GM12865 (cell line): ENCODE measurements around the gene AEBP2.

Experiments
- DNase-seq: peaks from one replicate; pipeline ENCODE4 v3.0.0; 2010; ENCODE audit warnings: low read depth
- H3K4me3 ChIP-seq: 2 replicates; pipeline ENCODE4 v1.5.1; 2011; ENCODE audit warnings: mild to moderate bottlenecking, low read depth, low read length, control low read depth
- TF ChIP-seq, protein P1 (sequence below): IDR thresholded peaks from 2 replicates; pipeline ENCODE4 v1.5.1; 2011; ENCODE audit warnings: low read length, control low read depth, low read depth, inconsistent platforms; ENCODE audit not compliant: insufficient read depth; ENCODE audit errors: missing control alignments

AEBP2 gene

DNA sequence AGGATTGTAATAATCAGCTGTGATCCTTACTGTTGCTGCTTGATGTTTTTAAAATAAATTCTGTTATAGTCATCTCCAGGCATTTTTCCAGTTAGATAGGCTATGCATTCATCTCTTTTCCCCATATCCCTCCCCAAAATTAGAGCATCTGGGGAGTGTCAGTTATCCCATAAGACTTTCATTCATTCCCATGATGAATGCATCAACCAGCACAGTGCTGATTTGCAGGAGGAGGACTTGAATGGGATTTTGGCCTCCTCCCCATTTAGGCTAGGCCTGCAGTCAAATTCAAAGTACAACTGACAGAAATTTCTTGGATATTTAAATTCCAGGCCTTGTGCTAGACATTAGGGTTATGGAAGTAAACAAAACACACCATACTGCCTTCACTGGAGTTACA lies 99.8 kb downstream of the AEBP2 start:
- H3K4me3 ChIP-seq = no peak overlapping the region
- TF ChIP-seq, protein P1, sequence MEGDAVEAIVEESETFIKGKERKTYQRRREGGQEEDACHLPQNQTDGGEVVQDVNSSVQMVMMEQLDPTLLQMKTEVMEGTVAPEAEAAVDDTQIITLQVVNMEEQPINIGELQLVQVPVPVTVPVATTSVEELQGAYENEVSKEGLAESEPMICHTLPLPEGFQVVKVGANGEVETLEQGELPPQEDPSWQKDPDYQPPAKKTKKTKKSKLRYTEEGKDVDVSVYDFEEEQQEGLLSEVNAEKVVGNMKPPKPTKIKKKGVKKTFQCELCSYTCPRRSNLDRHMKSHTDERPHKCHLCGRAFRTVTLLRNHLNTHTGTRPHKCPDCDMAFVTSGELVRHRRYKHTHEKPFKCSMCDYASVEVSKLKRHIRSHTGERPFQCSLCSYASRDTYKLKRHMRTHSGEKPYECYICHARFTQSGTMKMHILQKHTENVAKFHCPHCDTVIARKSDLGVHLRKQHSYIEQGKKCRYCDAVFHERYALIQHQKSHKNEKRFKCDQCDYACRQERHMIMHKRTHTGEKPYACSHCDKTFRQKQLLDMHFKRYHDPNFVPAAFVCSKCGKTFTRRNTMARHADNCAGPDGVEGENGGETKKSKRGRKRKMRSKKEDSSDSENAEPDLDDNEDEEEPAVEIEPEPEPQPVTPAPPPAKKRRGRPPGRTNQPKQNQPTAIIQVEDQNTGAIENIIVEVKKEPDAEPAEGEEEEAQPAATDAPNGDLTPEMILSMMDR = no peak
- no peak for DNase-seq

DNA sequence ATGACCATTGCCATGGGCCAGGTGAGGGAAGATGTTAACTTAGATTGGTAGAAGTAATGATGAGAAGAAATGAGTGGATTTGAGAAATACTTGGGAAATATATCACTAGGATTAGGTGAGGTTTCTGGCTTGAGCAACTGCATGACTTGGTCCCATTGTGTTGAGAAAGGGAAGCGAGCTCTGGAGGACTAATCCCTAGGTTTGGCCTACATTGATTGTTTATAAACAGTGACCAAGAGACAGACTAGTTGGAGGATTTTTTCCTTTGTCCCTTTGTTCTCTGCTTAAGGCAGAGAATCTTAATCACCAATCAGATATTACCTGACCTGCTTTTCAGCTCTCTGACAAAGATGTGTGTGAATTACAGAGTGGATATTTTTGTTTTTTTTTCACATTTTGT lies 100.5 kb downstream of the AEBP2 start:
- H3K4me3 ChIP-seq = no peak overlapping the region
- DNase-seq = no peak
- TF ChIP-seq, protein P1 = no peak

- DNase-seq = no peak
- no peak overlapping the region for H3K4me3 ChIP-seq
- TF ChIP-seq, protein P1 = no peak
Observed at GRCh38 chr12:19542606-19543005, 103.3 kb downstream of the AEBP2 start.

GRCh38 chr12:19544353-19544752 lies 105.1 kb downstream of the AEBP2 start:
- TF ChIP-seq, protein P1 = no peak
- no peak for DNase-seq

DNA sequence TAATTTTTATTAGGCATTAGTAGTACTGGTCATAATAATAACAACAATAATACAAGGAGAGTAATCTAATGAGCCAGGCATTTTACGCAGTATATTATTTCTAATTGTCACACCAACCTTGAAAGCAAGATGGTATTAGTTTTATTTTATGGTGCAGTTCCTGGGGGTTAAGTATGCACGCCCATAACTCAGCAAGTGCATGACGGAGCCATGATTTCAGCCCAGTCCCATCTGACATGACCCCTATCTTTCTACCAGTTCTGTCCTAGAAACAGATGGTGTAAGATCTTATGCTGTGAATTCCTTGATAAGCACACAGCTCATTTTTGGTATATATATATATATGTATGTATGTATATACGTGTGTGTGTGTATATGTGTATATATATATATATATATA lies 106.0 kb downstream of the AEBP2 start:
- DNase-seq = no peak
- TF ChIP-seq, protein P1 = no peak
- no peak overlapping the region for H3K4me3 ChIP-seq

More at GRCh38 chr12:19544353-19544752, 105.1 kb downstream of the AEBP2 start:
- H3K4me3 ChIP-seq = no peak overlapping the region

DNA sequence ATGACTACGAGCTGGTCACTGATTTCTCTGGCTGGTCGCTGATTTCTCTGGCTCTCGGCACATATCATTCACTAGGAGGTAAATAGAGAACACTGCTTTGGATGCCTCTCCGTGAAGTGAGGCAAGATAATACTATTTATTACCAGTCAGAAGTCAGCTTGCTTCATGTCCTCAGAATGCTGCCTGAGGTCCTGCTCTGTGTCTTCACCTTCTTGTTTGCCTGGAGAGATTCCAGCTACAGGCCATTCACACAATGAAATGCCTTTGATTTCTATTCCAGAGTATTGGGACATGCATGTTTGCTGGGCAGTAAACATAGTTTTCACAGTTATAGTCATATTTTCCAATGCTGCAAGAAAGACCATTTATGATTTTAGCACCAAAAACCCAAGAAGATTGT lies 106.7 kb downstream of the AEBP2 start:
- no peak overlapping the region for H3K4me3 ChIP-seq
- TF ChIP-seq, protein P1 = no peak
- no peak for DNase-seq

DNA sequence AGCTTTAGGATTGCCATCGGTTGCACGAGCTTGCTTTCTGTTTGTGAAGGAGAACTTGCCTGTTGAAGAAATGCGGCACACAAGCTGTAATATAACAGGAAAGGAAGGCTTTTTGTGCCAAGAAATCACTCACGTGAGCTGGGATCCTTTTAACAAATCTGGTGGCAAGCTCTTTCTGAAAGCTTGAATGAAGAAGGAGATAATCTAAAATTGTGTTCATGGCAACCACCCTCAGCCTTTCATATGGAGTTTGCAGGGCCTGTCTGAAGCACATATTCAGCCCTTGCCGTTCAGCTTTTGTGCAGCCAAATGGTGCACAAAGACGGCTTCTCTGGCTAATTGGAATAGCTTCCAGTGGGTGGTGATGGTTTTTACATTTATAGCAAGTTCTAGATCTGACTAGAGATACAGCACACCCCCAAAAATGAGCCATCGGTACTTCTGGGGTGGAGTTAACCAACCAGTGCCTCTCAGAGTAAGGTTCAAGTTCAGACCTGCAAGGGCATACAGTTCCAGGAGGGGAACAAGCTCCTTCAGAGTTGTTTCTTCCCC lies 107.4 kb downstream of the AEBP2 start:
- TF ChIP-seq, protein P1 = no peak
- no peak overlapping the region for H3K4me3 ChIP-seq
- no peak for DNase-seq
